Subcutaneous adipose tissue (tissue), 4 donors: ENCODE data around the gene B3GALNT2. TPM values are rescaled to one million over a fixed set of nuclear protein-coding genes. Genes with fewer than 3 reads are reported as not detected.

Experiments
- total RNA-seq, 4 donors: library from RNA; depleted of rRNA; stranded (reverse); fragments of >200 nt; gene quantifications; one replicate each; pipeline ENCODE4 v1.1.0, GENCODE V29; 2016
- TF ChIP-seq, protein P1 (sequence below): fragments of 450-650 bp; IDR thresholded peaks from one replicate; pipeline ENCODE4 v1.5.1; 2016; ENCODE audit warnings: low read depth, mild to moderate bottlenecking, control low read depth, antibody characterized with exemption, moderate library complexity

The B3GALNT2 gene
- total RNA-seq, 4 donors from 2014 or later, result 15.4 to 19.4 (median 17.5) TPM

DNA sequence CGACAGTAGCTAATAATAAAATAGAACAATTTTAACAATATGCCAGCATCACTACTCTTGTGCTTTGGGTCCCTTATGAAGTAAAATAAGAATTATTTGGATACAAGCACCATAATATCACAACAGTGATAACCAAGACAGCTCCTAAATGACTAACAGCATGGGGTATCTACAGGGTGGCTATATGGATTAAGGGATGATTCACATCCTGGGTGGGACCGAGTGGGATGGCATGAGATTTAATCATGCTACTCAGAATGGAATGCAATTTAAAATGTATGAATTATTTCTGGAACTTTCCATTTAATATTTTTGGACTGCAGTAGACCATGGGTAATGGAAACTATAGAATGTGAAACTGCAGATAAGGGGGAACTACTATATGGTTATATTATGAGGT, 28.1 kb upstream of the B3GALNT2 start:
- TF ChIP-seq, protein P1, sequence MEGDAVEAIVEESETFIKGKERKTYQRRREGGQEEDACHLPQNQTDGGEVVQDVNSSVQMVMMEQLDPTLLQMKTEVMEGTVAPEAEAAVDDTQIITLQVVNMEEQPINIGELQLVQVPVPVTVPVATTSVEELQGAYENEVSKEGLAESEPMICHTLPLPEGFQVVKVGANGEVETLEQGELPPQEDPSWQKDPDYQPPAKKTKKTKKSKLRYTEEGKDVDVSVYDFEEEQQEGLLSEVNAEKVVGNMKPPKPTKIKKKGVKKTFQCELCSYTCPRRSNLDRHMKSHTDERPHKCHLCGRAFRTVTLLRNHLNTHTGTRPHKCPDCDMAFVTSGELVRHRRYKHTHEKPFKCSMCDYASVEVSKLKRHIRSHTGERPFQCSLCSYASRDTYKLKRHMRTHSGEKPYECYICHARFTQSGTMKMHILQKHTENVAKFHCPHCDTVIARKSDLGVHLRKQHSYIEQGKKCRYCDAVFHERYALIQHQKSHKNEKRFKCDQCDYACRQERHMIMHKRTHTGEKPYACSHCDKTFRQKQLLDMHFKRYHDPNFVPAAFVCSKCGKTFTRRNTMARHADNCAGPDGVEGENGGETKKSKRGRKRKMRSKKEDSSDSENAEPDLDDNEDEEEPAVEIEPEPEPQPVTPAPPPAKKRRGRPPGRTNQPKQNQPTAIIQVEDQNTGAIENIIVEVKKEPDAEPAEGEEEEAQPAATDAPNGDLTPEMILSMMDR, result no peak

GRCh38 chr1:235527196-235527814, 23.1 kb upstream of the B3GALNT2 start:
- TF ChIP-seq, protein P1, result no peak

GRCh38 chr1:235525314-235525713, 21.1 kb upstream of the B3GALNT2 start:
- TF ChIP-seq, protein P1, result no peak

DNA sequence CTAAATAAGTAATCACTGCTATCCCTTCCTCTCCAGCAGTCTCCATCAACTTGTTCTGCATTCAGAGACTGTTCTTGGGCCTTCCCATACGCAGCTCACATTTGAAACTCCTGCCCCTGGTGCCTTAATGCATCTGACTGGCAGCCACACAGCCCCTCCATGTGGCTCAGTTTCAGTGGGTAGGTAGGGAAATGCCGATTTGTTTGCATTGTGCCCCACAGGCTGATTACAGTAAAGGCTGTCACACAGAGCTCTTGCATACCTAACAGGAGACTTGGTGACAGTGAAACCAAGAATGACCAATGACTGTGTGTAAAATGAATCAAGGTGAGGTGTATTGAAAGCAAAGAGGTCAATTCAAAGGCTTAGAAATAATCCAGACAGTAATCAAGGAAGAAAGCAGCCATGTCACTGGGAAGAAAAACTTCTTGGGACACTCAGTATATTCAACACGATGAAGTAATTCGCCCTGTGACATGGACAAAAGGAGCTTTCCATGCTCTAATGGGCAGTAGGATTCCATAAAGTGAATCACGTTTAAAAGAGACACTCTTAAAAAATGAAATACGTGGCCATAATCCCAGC, 12.7 kb upstream of the B3GALNT2 start:
- TF ChIP-seq, protein P1, result no peak

DNA sequence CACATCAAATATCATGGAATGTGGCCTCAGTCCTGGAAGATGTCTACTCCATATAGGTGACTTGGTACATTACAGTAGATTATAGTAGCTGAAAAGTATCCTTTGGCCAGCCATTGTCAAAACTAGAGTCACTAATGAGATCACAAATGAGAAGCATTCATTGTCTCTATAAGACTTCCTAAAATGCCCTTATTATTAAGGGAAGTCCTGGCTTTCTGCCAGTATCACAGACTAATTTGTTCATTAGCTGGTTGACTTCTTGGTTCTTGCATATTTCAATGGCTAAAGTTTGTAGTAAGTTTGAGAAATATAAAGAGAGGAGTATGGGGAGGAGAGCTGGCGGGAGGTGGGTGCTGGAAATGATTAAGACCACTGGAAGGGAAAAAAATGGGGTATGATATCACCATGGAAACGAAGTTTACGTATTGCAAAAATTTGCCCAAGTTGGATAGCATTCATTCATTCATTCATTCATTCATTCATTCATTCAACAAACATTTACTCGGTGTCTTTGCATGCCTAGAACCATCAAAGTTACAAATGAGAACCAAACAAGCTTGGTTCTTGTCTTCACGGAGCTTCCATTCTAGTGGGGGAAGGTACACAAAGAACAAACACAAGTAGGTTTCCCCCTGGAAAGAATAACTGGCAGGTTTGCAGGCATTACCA, 11.7 kb upstream of the B3GALNT2 start:
- TF ChIP-seq, protein P1, result no peak

DNA sequence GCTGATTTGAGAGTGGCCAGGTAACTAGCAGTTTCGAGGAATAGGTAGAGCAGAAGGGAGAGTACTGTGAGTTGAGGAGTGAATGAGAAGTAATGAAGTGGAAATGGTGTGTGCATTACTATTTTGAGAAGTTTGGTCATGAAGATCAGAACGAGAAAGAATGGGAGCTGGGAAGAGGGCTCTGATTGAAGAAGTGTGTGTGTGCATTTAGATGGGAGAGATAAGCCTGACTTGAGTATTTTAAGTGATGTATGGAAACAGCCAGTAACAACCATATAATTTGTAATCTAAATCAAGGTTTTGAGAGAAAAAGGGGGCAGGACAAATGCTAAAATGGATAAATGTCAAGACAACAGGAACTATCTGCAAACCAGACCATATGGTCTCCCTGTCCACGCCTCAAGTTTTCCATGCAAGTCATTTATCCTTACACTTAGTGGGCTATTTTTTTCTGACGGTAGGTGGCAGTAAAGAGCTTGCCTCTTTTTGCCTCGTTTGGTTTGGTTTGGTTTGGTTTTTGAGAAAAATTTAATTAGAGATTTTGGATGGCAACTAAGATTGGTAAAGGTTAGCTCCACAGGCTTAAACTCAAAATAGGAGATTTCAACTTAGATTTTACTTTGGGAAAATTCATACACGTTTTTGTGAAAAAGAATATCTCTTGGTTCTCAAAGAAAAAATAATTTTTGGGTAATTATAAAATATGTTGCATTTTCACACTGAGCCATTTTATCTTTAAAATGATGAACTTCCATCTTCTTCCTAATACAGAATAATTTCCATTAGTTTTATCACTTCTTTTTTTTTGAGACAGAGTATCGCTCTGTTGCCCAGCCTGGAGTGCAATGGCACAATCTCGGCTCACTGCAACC, 9.5 kb upstream of the B3GALNT2 start:
- TF ChIP-seq, protein P1, result no peak
